ENCODE data around the gene OR8D4.

OR8D4 gene

DNA sequence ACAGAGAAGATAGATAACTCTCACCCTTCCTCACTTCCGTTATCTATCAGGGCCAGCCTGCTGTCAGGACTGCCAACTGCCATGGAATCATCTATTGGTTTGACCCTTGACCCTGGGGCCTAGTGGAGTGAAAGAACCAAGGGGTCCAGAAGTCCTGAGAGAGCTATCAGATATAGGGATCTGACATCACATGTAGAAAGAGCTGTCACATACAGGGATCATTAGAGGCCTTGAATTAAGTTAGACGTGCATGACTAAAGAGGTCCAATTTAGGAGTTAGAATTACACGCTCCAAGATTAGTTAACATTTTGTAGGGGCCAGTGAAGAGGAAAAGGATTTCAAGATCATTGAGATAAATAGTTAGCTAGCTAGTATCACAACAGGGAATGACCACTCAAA, 16.4 kb upstream of the OR8D4 start, which contains the start of gene TMEM225:
Gene TMEM225 (minus strand): TSS at position 101 of the 400 bp plus-strand sequence. CDS start 245 bp downstream, outside the sequence.
- DNase-seq (ENCODE audit: low read depth) = no peak
- TF ChIP-seq, protein P1, sequence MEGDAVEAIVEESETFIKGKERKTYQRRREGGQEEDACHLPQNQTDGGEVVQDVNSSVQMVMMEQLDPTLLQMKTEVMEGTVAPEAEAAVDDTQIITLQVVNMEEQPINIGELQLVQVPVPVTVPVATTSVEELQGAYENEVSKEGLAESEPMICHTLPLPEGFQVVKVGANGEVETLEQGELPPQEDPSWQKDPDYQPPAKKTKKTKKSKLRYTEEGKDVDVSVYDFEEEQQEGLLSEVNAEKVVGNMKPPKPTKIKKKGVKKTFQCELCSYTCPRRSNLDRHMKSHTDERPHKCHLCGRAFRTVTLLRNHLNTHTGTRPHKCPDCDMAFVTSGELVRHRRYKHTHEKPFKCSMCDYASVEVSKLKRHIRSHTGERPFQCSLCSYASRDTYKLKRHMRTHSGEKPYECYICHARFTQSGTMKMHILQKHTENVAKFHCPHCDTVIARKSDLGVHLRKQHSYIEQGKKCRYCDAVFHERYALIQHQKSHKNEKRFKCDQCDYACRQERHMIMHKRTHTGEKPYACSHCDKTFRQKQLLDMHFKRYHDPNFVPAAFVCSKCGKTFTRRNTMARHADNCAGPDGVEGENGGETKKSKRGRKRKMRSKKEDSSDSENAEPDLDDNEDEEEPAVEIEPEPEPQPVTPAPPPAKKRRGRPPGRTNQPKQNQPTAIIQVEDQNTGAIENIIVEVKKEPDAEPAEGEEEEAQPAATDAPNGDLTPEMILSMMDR (IDR thresholded peaks at IDR 0.05; ENCODE audit: control insufficient read depth, extremely low read depth, insufficient read depth) = no peak
- no peak within 1 kb of the TSS for H3K4me3 ChIP-seq (ENCODE audit: low read depth, low read length)

DNA sequence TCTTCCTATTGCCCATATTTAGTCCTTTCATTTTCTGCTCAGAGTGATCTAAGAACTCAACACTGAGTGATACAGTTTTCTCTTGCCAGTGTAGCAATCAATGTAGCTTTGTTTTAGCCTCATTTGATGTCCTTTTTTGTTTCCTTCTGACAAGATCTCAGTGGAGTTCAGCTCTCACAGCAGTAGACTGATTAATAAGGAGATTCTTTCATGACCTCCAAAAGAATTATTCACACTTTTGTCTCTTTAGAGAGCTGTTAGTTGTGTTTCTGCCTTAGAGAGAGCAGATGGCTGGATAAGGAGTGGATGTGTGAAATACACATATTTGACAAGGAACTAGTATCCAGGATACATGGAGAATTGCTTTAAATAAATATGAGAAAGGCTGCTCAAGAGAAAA, 9.9 kb upstream of the OR8D4 start:
- no peak overlapping the region for H3K4me3 ChIP-seq (ENCODE audit: low read depth, low read length)
- TF ChIP-seq, protein P1 (IDR thresholded peaks at IDR 0.05; ENCODE audit: control insufficient read depth, extremely low read depth, insufficient read depth) = no peak
- no peak for DNase-seq (ENCODE audit: low read depth)

DNA sequence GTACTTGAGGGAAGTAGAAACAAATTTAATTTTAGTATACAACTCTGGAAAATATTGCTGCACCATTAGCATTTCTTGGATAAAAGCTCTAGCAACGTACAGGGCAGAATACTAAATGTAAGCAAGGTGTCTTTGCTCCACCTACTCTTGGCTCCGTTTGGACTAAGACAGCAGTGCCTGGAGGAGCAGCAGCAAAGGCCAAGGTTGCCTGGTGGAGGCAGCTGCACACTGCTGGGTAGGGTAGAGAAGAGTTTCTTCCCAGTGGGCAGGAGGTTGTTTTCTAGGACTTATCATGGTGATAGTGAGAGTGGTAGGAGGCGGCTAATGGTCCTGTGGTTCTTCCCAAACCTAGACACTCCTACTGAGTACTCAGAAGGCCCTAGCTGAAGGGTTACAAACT, 2.2 kb upstream of the OR8D4 start:
- TF ChIP-seq, protein P1 (IDR thresholded peaks at IDR 0.05; ENCODE audit: control insufficient read depth, extremely low read depth, insufficient read depth) = no peak
- no peak for DNase-seq (ENCODE audit: low read depth)

DNA sequence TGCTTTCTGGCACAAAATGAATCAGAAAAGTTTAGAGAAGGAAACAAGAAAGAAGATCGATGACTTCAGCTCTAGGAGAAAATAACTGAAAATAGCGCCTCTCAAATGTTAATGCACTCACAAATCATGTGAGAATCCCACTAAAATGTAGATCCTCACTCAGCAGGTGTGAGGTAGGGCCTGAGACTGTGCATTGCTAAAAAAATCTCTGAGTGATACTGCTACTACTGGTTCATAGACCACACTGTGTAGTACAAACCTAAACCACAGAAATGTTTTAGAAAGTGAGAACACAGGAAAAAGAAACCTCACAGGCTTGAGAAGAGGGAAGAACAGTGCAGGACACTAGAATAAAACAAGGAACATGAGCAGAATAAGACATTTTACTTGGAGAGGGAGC, 2.0 kb downstream of the OR8D4 start:
- no peak overlapping the region for H3K4me3 ChIP-seq (ENCODE audit: low read depth, low read length)
- TF ChIP-seq, protein P1 (IDR thresholded peaks at IDR 0.05; ENCODE audit: control insufficient read depth, extremely low read depth, insufficient read depth) = no peak
- no peak for DNase-seq (ENCODE audit: low read depth)

More for the DNA sequence above, 2.2 kb upstream of the OR8D4 start:
- H3K4me3 ChIP-seq (ENCODE audit: low read depth, low read length) = no peak overlapping the region

DNA sequence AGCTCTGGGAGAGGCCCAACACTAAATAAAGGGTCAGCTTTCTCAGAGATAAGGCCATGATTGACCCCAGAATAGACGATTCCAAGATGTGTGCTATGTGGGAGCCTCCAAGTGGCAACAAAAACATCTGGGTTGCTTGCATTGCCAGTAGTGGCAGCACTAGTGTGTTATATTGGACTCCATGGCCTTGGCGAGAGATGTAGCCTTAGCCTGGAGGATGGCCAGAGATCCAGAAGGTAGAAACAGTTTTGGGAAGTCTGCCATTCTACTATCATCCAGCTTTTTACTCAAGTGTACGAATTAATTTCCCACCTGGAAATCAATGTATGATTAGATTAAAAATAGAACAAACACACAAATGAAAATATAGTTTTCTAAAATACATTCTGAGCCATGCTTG, 3.0 kb downstream of the OR8D4 start:
- H3K4me3 ChIP-seq (ENCODE audit: low read depth, low read length) = no peak overlapping the region
- no peak for DNase-seq (ENCODE audit: low read depth)
- TF ChIP-seq, protein P1 (IDR thresholded peaks at IDR 0.05; ENCODE audit: control insufficient read depth, extremely low read depth, insufficient read depth) = no peak

DNA sequence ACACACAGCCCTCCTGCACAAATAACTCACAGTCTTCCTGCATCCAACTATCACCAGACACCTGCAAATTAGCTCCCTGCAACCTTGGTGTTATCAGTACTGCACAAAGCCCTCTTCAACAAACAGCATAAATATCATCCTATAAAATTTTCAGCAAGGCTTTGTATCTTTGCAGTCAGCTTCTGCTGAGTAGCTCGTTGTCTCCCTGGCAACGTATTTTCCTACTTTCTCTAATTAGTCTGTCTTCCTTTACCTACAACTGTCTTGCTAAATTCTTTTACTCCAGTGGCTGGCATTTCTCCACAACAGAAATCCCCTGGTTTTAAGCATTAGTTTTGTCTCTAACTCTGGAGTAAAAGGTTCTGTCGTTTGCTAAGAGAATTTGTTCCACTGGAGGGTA, 3.9 kb downstream of the OR8D4 start:
- TF ChIP-seq, protein P1 (IDR thresholded peaks at IDR 0.05; ENCODE audit: control insufficient read depth, extremely low read depth, insufficient read depth) = no peak
- no peak for DNase-seq (ENCODE audit: low read depth)
- no peak overlapping the region for H3K4me3 ChIP-seq (ENCODE audit: low read depth, low read length)

DNA sequence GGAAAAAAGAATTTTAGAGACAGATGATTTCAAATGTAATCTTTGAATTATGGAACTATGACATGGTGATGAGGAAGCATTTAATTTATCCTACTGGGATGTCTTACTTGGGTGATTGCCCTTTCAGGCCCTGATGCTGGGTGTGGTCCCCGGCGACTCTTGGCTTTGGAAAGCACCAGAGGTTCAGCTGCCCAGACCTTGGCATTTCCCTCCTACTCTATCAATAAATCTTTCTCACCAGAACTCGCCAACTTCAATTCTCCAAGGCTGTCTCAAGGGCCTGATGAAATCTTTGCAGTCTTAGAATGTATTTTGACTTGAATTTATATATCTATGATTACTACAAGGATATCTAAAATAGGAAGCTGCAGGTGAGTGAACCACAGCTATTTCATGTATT, 19.0 kb downstream of the OR8D4 start:
- DNase-seq (ENCODE audit: low read depth) = no peak
- TF ChIP-seq, protein P1 (IDR thresholded peaks at IDR 0.05; ENCODE audit: control insufficient read depth, extremely low read depth, insufficient read depth) = no peak
- no peak overlapping the region for H3K4me3 ChIP-seq (ENCODE audit: low read depth, low read length)

Data from LNCaP clone FGC (cell line).